Measurements from ENCODE around the gene UNC93B1.

- no peak for TF ChIP-seq CTCF (IDR thresholded peaks at IDR 0.05)
- TF ChIP-seq POLR2A (IDR thresholded peaks at IDR 0.05) = no peak
These were observed 33.7 kb upstream of the UNC93B1 start for GRCh38 chr11:68037411-68038225.
